GM18508 (cell line): ENCODE results near the gene CCL11.

Experiments used
- ATAC-seq: cut with Tn5 transposase; IDR thresholded peaks from one replicate; pipeline ENCODE4 v1.9.1; 2021; ENCODE audit warnings: moderate number of reproducible peaks; ENCODE audit not compliant: insufficient read depth, unreplicated experiment

The CCL11 gene

GRCh38 chr17:34255841-34256240 is 29.7 kb upstream of the CCL11 start:
- no peak for ATAC-seq

- ATAC-seq, result no peak
Observed at GRCh38 chr17:34257299-34257985, 28.1 kb upstream of the CCL11 start.

GRCh38 chr17:34257986-34258326 is 27.6 kb upstream of the CCL11 start:
- ATAC-seq, result no peak

- ATAC-seq, result no peak
Observed at GRCh38 chr17:34259146-34259545, 26.4 kb upstream of the CCL11 start.

GRCh38 chr17:34260861-34261260 is 24.7 kb upstream of the CCL11 start:
- ATAC-seq, result no peak

GRCh38 chr17:34261568-34262337 is 23.8 kb upstream of the CCL11 start:
- ATAC-seq, result no peak

GRCh38 chr17:34265711-34266110 is 19.8 kb upstream of the CCL11 start:
- no peak for ATAC-seq

GRCh38 chr17:34269969-34270368 is 15.6 kb upstream of the CCL11 start, which contains the start of gene CCL7:
TSS of gene CCL7 (plus strand) at chr17:34270221. CDS start at chr17:34270291, 70 bp downstream.
- no peak for ATAC-seq

- no peak for ATAC-seq
Observed at GRCh38 chr17:34275881-34276280, 9.7 kb upstream of the CCL11 start.

GRCh38 chr17:34276826-34277225 is 8.7 kb upstream of the CCL11 start:
- no peak for ATAC-seq

GRCh38 chr17:34283571-34283970 is 2.0 kb upstream of the CCL11 start:
- ATAC-seq, result no peak

GRCh38 chr17:34287875-34288274 is 2.3 kb downstream of the CCL11 start:
- no peak for ATAC-seq

- no peak for ATAC-seq
Observed at GRCh38 chr17:34290586-34290985, 5.0 kb downstream of the CCL11 start.

- no peak for ATAC-seq
Observed at GRCh38 chr17:34291721-34292348, 6.3 kb downstream of the CCL11 start.

- no peak for ATAC-seq
Observed at GRCh38 chr17:34299027-34299426, 13.5 kb downstream of the CCL11 start.

- no peak for ATAC-seq
Observed at GRCh38 chr17:34299956-34300577, 14.5 kb downstream of the CCL11 start.

GRCh38 chr17:34300652-34301370 is 15.3 kb downstream of the CCL11 start:
- no peak for ATAC-seq

GRCh38 chr17:34301986-34302385 is 16.4 kb downstream of the CCL11 start:
- ATAC-seq, result no peak

- ATAC-seq, result no peak
Observed at GRCh38 chr17:34302636-34303035, 17.1 kb downstream of the CCL11 start.

GRCh38 chr17:34303606-34304005 is 18.1 kb downstream of the CCL11 start:
- ATAC-seq, result no peak
